CD4-positive, alpha-beta T cell treated with Interleukin-15 for 1 hour (primary cell): Measurements from ENCODE around the gene KIF25.
"Not testable (repeated sequence)": the region's sequence is repeated elsewhere in the genome, so short reads cannot be mapped to it uniquely, and the experiment has no call there.

ENCODE experiments used
- DNase-seq: peaks from one replicate; pipeline ENCODE4 v3.0.0-alpha.2; 2020

Gene KIF25

GRCh38 chr6:168073937-168074730 is 76.7 kb downstream of the KIF25 start:
- DNase-seq, result no peak

GRCh38 chr6:168075216-168075615 is 77.7 kb downstream of the KIF25 start:
- DNase-seq, result no peak

GRCh38 chr6:168075787-168076202 is 78.3 kb downstream of the KIF25 start:
- no peak for DNase-seq

GRCh38 chr6:168077401-168077800 is 79.9 kb downstream of the KIF25 start:
- DNase-seq, result not testable (repeated sequence)

DNA sequence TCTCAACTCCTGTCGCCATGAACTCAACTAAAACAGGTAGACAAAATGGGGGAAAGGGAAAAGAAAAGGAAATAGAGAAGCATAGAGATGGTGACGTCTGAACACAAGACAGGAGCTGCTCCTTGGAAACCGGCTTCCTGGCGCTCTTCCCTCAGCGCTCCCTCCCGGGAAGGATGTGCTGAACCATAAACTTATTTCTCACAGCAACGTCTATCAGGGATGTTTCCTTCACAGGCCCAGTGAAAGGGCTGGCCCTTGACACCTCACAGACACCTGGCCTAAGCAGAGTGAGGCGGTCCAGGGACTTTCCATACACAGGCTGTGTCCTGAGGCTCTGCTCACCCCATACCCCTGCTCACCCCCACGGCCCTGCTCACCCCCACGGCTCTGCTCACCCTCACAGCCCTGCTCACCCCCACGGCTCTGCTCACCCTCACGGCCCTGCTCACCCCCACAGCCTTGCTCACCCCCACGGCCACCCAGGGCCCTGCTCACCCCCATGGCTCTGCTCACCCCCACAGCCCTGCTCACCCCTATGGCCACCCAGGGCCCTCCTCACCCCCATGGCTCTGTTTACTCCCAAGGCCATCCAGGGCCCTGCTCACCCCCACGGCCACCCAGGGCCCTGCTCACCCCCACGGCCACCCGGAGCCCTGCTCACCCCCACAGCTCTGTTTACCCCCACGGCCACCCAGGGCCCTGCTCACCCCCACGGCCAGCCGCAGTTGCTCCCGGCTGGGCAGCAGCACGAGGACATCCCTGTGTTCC is 80.9 kb downstream of the KIF25 start:
- no peak for DNase-seq

DNA sequence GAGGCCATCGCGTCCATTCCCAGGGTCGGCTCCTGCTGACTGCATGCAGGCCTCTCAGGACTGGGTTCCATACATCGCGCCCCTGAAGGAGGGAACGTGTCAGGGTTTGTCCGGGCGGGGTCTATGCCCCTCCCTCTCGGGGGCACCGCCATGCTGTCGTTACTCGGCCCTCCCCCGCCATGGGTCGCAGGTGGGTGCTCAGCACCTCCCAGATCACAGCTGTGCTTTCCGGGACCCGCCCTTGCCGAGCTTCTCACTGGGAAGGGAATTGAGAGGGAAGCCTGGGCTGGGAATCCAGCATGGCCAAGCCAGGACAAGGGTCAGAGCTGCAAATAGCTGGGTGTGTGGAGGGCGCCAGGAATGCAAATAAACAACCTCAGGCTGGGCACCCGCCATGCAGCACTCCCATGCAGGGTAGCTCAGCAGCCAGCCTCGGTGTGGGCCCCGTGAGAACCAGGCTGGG is 81.5 kb downstream of the KIF25 start, which contains the start of gene FRMD1:
FRMD1 (minus strand) TSS at position 270 of the 463 bp plus-strand sequence; CDS start at position 152, 118 bp downstream.
- DNase-seq, result no peak

GRCh38 chr6:168080393-168081077 is 83.1 kb downstream of the KIF25 start:
- no peak for DNase-seq

DNA sequence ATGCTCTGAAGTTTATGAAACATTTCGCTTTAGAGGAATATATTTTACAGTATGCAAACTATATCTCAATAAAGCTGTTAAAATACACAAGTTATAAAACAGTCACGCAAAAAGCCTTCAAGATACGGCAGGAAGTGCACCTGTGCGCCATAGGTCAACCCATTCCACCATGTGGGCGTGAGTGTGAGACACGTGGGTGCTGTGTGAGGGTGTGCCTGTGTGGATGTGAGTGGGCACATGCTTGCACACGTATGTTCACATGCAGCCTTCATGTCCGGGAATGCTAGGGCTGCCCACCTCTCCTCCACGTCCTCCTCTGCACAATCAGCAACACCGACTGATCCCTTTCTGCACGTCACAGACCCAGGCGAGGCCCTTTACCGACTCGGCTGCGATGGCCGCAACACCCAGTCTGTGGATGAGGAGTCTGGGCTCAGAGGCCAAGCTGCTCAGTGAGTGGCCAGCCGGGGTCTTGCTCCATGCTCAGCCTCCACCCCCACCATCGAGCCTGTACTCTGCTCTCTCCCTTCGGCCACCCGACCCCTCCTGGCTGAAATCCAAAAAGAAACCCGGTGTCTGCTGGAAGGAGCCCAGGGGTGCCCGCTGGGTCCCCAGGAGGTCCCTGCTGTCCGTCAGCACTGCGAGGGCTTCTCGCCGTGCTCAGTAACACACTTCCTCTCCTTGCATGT is 84.5 kb downstream of the KIF25 start:
- DNase-seq, result no peak

- DNase-seq, result no peak
These were observed 85.5 kb downstream of the KIF25 start for GRCh38 chr6:168082860-168083513.

DNA sequence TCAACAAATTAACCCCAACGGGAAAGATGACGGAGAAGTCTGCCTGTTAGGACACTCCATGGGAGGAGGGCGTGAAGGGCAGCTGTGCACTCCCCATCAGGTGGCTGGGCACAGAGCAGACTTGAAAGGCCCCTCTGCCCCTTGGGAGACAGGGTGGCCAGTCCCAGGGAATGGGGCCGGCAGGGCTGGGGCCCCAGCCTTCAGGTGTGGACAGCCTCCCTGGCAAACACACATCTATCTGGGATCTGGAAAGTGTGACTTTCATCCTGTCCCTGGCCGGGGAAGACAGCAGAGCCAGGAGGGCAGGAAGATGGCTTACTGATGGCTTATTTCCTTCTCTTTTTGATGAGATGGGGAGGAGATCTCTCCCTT is 86.0 kb downstream of the KIF25 start:
- no peak for DNase-seq

- no peak for DNase-seq
These were observed 87.1 kb downstream of the KIF25 start for GRCh38 chr6:168084465-168085160.

DNA sequence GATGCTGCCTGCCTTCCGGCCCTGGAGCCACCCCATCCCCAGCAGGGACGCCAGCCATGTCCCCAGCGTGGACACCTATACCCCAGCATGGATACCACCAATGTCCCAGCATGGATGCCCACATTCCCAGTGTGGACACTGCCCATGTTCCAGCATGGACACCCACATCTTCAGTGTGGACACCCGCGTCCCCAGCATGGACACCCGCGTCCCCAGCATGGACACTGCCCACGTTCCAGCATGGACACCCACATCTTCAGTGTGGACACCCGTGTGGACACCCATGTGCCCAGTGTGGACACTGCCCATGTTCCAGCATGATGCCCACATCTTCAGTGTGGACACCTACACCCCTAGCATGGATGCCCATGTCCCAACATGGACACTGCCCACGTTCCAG is 88.6 kb downstream of the KIF25 start:
- DNase-seq, result no peak

- no peak for DNase-seq
These were observed 89.1 kb downstream of the KIF25 start for GRCh38 chr6:168086616-168087015.

- no peak for DNase-seq
These were observed 90.1 kb downstream of the KIF25 start for GRCh38 chr6:168087436-168088160.

- DNase-seq, result no peak
These were observed 90.9 kb downstream of the KIF25 start for GRCh38 chr6:168088161-168089053.

- DNase-seq, result no peak
These were observed 92.0 kb downstream of the KIF25 start for GRCh38 chr6:168089186-168090063.

GRCh38 chr6:168090064-168090690 is 92.7 kb downstream of the KIF25 start:
- DNase-seq, result no peak

- DNase-seq, result no peak
These were observed 93.2 kb downstream of the KIF25 start for GRCh38 chr6:168090706-168091105.
